GM06990 (cell line): ENCODE measurements around the gene POLA1.

ENCODE experiments used
- DNase-seq: peaks from one replicate; pipeline ENCODE4 v3.0.0-alpha.2; 2011; ENCODE audit not compliant: insufficient read length; ENCODE audit errors: extremely low read depth
- H3K27me3 ChIP-seq: replicated peaks from 2 replicates; pipeline ENCODE4 v1.6.0; 2011; ENCODE audit warnings: low read length; ENCODE audit not compliant: control insufficient read depth, insufficient read depth
- H3K36me3 ChIP-seq: 2 replicates; pipeline ENCODE4 v1.5.1; 2011; ENCODE audit warnings: low read length; ENCODE audit not compliant: control insufficient read depth, insufficient read depth
- H3K4me3 ChIP-seq: replicated peaks from 2 replicates; pipeline ENCODE4 v1.5.1; 2011; ENCODE audit warnings: low read depth, mild to moderate bottlenecking, control low read depth, low read length
- TF ChIP-seq, protein P1 (sequence below): IDR thresholded peaks from 2 replicates; pipeline ENCODE4 v1.5.1; 2011; ENCODE audit warnings: low read length, control low read depth, mild to moderate bottlenecking, inconsistent platforms; ENCODE audit not compliant: insufficient read depth, poor library complexity, severe bottlenecking

The POLA1 gene

DNA sequence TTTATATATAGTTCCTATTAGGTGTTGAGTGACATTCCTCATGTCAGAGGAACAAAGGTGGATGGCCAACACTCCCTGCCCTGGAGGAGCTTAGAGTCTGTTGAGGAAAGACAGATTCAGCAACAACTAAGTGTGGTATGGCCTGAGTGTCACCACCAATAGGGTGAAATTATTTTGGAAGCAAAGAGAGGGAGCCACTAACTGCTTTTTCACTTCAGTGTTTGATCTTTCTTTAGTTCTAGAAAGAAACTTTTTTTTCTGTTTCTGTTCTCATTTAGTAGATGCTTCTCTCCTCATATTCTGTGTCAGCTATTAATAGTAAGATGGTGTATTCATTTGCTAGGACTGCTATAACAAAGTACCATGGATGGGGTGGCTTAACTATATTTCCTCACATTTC, 240.6 kb downstream of the POLA1 start:
- TF ChIP-seq, protein P1, sequence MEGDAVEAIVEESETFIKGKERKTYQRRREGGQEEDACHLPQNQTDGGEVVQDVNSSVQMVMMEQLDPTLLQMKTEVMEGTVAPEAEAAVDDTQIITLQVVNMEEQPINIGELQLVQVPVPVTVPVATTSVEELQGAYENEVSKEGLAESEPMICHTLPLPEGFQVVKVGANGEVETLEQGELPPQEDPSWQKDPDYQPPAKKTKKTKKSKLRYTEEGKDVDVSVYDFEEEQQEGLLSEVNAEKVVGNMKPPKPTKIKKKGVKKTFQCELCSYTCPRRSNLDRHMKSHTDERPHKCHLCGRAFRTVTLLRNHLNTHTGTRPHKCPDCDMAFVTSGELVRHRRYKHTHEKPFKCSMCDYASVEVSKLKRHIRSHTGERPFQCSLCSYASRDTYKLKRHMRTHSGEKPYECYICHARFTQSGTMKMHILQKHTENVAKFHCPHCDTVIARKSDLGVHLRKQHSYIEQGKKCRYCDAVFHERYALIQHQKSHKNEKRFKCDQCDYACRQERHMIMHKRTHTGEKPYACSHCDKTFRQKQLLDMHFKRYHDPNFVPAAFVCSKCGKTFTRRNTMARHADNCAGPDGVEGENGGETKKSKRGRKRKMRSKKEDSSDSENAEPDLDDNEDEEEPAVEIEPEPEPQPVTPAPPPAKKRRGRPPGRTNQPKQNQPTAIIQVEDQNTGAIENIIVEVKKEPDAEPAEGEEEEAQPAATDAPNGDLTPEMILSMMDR, result no peak
- H3K36me3 ChIP-seq, result no peaks in the 10 kb centered on the region
- DNase-seq, result no peak
- H3K27me3 ChIP-seq, result no peaks in the 10 kb centered on the region
- H3K4me3 ChIP-seq, result no peak overlapping the region

DNA sequence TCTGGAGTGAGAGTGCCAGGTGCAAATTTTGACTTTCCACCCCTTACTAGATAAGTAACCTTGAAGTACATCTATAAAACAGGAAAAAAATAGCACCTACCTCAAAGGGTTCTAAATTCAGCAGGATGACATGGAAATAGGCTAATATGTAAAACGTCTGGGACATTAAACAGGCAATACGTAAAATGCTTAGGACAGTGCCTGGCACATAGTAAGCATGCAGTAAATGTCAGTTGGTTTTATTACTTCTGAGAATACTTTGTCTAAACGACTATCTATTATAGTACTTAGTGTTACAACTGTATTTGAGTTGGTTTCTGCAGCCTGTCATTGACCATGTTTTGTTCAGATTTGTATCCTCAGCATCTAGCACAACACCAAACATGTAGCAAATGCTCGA, 251.3 kb downstream of the POLA1 start:
- TF ChIP-seq, protein P1, result no peak
- Histone ChIP-seq H3K4me3 (no peak overlapping the region), H3K36me3 (no peaks in the 10 kb centered on the region), H3K27me3 (no peaks in the 10 kb centered on the region)
- no peak for DNase-seq

DNA sequence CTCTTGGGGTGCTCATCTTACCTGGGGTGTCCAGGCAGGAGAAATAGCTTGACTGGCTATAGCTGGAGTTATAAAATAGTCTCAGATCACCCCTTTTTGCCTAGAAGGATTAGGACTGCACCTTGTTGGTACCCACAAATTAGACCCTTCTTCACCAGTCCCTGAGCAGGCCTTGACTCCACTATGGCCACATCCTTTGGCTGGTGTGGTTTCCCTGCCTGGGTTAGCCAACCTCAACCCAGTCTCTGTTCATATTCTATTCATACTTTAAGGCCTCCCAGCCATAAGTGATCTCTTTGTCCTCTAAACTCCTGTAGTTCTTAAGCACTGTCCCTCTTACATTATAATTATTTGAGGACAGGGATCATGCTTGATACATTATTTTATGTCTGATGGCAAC, 252.7 kb downstream of the POLA1 start:
- Histone ChIP-seq H3K4me3 (no peak overlapping the region), H3K27me3 (no peaks in the 10 kb centered on the region), H3K36me3 (no peaks in the 10 kb centered on the region)
- TF ChIP-seq, protein P1, result no peak
- DNase-seq, result no peak

DNA sequence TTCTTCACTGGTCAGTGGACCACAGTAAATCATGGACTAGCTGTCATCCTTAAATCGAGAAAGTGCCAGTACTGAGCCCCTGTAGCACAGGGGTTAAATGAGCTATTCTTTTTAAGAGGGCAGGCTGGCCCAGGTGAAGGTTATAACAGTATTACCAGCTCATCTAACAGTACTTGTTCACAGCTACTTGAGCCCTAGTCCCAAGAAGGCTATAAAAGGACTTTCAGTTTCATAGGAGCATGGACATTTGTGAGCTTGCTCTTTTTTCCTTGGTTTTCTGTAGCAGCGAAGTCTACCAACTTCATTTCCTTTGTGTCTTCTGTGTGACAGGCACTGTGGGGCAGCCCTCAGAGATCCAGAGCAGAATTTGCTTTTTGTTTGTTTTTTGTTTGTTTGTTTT, 261.0 kb downstream of the POLA1 start:
- H3K27me3 ChIP-seq, result no peaks in the 10 kb centered on the region
- no peak overlapping the region for H3K4me3 ChIP-seq
- H3K36me3 ChIP-seq, result no peaks in the 10 kb centered on the region
- TF ChIP-seq, protein P1, result no peak
- DNase-seq, result no peak

DNA sequence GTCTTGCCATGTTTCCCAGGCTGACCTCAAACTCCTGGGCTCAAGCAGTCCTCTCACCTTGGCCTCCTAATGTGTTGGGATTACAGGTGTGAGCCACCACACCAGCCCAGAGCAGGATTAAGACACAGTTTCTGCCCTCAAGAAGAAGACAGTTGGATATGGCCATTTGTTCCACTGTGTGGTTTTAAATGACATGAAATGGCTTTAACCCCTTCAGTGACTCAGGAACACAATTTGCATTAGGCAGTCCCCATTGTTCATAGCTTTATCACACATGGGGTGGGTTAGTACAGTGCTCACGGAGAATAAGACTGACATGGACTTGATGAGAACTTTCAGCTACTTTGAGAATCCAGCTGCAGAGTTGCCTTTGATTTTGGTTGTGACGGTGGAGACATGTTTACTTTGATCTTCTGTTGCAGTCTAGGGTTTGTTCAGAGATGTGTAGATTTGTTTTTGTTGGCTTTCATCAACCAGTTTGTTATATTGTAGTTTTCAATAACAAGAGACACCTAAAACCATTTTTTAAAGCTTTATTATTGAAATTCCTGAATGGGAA, 261.7 kb downstream of the POLA1 start:
- DNase-seq, result no peak
- TF ChIP-seq, protein P1, result no peak
- H3K27me3 ChIP-seq, result no peaks in the 10 kb centered on the region
- no peak overlapping the region for H3K4me3 ChIP-seq
- H3K36me3 ChIP-seq, result no peaks in the 10 kb centered on the region

DNA sequence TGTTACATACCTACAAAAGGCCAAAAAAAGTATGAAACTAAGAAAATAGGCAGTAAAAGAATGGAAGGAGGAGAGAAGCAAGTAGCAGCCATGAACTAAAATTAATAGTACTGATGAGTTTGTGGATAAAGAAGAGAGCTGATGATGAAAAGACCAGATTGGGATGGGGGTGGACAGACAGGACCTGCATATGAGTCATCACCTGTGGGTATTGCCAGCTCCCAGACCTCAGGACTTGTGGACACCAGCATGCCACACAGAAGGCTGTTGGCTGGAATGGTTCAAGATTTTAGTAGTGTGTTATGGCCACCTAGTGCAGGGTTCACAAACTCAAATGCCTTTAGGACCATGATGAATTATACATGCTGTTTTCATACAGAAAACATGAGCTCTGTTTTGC, 263.1 kb downstream of the POLA1 start:
- DNase-seq, result no peak
- TF ChIP-seq, protein P1, result no peak
- no peak overlapping the region for H3K4me3 ChIP-seq
- H3K27me3 ChIP-seq, result no peaks in the 10 kb centered on the region
- H3K36me3 ChIP-seq, result no peaks in the 10 kb centered on the region
